HepG2 (cell line): ENCODE data around the gene PCSK7. TPM values are rescaled to one million over a fixed set of nuclear protein-coding genes. Genes with fewer than 3 reads are reported as not detected.
A peak's percentile ranks its signal among the peaks of the same experiment; 100 is the strongest.

Experiments used
- ATAC-seq: fragments of 200-7000 bp; cut with Tn5 transposase; 3 replicates; pipeline ENCODE4 v1.9.1; 2020; ENCODE audit warnings: mild to moderate bottlenecking, moderate library complexity
- BruUV-seq: library from RNA; stranded (reverse); fragments of 400-500 nt; replicated peaks from 2 replicates; lab custom pipeline; 2021; lab: Mats Ljungman, UMichigan
- CTCF ChIA-PET: fragments of 300-600 bp; formaldehyde crosslinking; extraction: SDS; loops from one replicate; lab custom pipeline; 2021; ENCODE audit warnings: low total read pairs, inconsistent platforms, low intra/inter-chr PET ratio; lab: Yijun Ruan, JAX
- POLR2A ChIA-PET: fragments of 350-600 bp; sonication (Branson Sonifier 250); formaldehyde crosslinking; loops from one replicate; lab custom pipeline; 2020; ENCODE audit warnings: antibody characterized with exemption, inconsistent platforms; lab: Yijun Ruan, JAX
- DNase-seq: peaks from one replicate; pipeline ENCODE4 v3.0.0-alpha.2; 2015; ENCODE audit warnings: low spot score
- FAIRE-seq: peaks from 3 replicates; lab custom pipeline; 2011; peaks lifted over from hg19 to GRCh38; lab: Jason Lieb, UNC
- H2AFZ ChIP-seq: one replicate; pipeline ENCODE4 v1.6.1; 2011; ENCODE audit warnings: low read length, inconsistent platforms
- H3K27ac ChIP-seq: fragments of 300-600 bp; 3 replicates; pipeline ENCODE4 v1.8.0; 2011; ENCODE audit warnings: mixed run types, mild to moderate bottlenecking, mixed read lengths, low read length, inconsistent platforms; ENCODE audit not compliant: insufficient read depth; ENCODE audit errors: extremely low read length
- H3K27me3 ChIP-seq, 2 experiments: fragments of 200-600 bp in 1 of 2; 2 replicates in 1 of 2; 3 replicates in 1 of 2; pipeline versions ENCODE4 v1.6.0 to v1.8.0; 2011; ENCODE audit warnings: low read length in 2 of 2, mild to moderate bottlenecking in 2 of 2, moderate library complexity in 2 of 2, inconsistent platforms in 1 of 2; ENCODE audit not compliant: insufficient read depth in 2 of 2, control insufficient read depth in 1 of 2
- H3K36me3 ChIP-seq, 2 experiments: fragments of 200-600 bp in 1 of 2; replicated peaks in 1 of 2; 2 replicates in 1 of 2; 3 replicates in 1 of 2; pipeline versions ENCODE4 v1.5.1 to v1.8.0; 2011; ENCODE audit warnings: low read length in 2 of 2, inconsistent platforms in 1 of 2; ENCODE audit not compliant: insufficient read depth in 2 of 2, control insufficient read depth in 1 of 2
- H3K4me1 ChIP-seq: 2 replicates; pipeline ENCODE4 v1.5.1; 2012; ENCODE audit warnings: low read length, inconsistent platforms; ENCODE audit not compliant: insufficient read depth
- H3K4me2 ChIP-seq: 2 replicates; pipeline ENCODE4 v1.6.0; 2011; ENCODE audit warnings: low read depth, low read length, inconsistent platforms
- H3K4me3 ChIP-seq, 3 experiments: fragments of 200-600 bp in 1 of 3; sonication (generic), shearing (Covaris generic) in 1 of 3; replicated peaks in 1 of 3; 2 replicates each; pipeline ENCODE4 v1.5.1; 2011 to 2016; ENCODE audit warnings: low read length in 3 of 3, inconsistent platforms in 2 of 3, low read depth in 2 of 3, mild to moderate bottlenecking in 2 of 3, control low read depth in 1 of 3, mixed read lengths in 1 of 3; ENCODE audit not compliant: insufficient read depth in 1 of 3
- H3K79me2 ChIP-seq: one replicate; pipeline ENCODE4 v1.6.1; 2011; ENCODE audit warnings: low read length, inconsistent platforms; ENCODE audit not compliant: insufficient read depth
- H3K9ac ChIP-seq: 2 replicates; pipeline ENCODE4 v1.6.0; 2011; ENCODE audit warnings: mild to moderate bottlenecking, low read depth, low read length, inconsistent platforms; ENCODE audit not compliant: insufficient read depth
- H3K9me3 ChIP-seq: 2 replicates; pipeline ENCODE4 v1.5.1; 2012; ENCODE audit warnings: mild to moderate bottlenecking, low read length
- H4K20me1 ChIP-seq: 2 replicates; pipeline ENCODE4 v1.6.0; 2011; ENCODE audit warnings: inconsistent platforms, mild to moderate bottlenecking, low read length, moderate library complexity; ENCODE audit not compliant: insufficient read depth
- AKAP8 ChIP-seq: sonication (generic); formaldehyde crosslinking; IDR thresholded peaks from 2 replicates; pipeline ENCODE4 v1.5.1; 2020; ENCODE audit warnings: mild to moderate bottlenecking, missing genetic modification reagents
- E2F1 ChIP-seq: sonication (generic); formaldehyde crosslinking; IDR thresholded peaks from 2 replicates; pipeline ENCODE4 v1.5.0; 2020; ENCODE audit warnings: missing genetic modification reagents
- ETV6 ChIP-seq: sonication (generic); formaldehyde crosslinking; conservative IDR thresholded peaks from 2 replicates; pipeline ENCODE4 v1.4.0; 2020; ENCODE audit warnings: missing genetic modification reagents
- GMEB1 ChIP-seq: sonication (generic); formaldehyde crosslinking; IDR thresholded peaks from 2 replicates; pipeline ENCODE4 v1.5.1; 2020; ENCODE audit warnings: missing genetic modification reagents, mild to moderate bottlenecking, borderline replicate concordance
- HNRNPLL ChIP-seq: fragments of 200-400 bp; formaldehyde crosslinking; IDR thresholded peaks from 2 replicates; pipeline ENCODE4 v1.6.1; 2017; ENCODE audit warnings: mild to moderate bottlenecking, low read depth, low read length; ENCODE audit not compliant: poor library complexity, severe bottlenecking
- HOXA3 ChIP-seq: sonication (generic); formaldehyde crosslinking; IDR thresholded peaks from 2 replicates; pipeline ENCODE4 v1.5.0; 2020; ENCODE audit warnings: missing genetic modification reagents
- MAFF ChIP-seq: IDR thresholded peaks from 2 replicates; pipeline ENCODE4 v1.6.1; 2011; ENCODE audit warnings: low read depth, low read length, improper control_type of control experiment
- SOX6 ChIP-seq, 2 experiments: fragments of 450-650 bp in 1 of 2; sonication (generic) in 1 of 2; formaldehyde crosslinking in 1 of 2; IDR thresholded peaks; 2 replicates each; pipeline versions ENCODE4 v1.4.0 to v1.6.1; 2017 to 2020; ENCODE audit warnings: antibody characterized with exemption in 1 of 2, mild to moderate bottlenecking in 1 of 2, missing genetic modification reagents in 1 of 2
- SPEN ChIP-seq: sonication (generic); formaldehyde crosslinking; IDR thresholded peaks from 2 replicates; pipeline ENCODE4 v1.5.1; 2020; ENCODE audit warnings: low read depth, mild to moderate bottlenecking, missing genetic modification reagents
- SRY ChIP-seq: sonication (generic); formaldehyde crosslinking; IDR thresholded peaks from 2 replicates; pipeline ENCODE4 v1.8.0; 2022; ENCODE audit warnings: mild to moderate bottlenecking, missing genetic modification reagents
- THAP8 ChIP-seq: sonication (generic); formaldehyde crosslinking; IDR thresholded peaks from 2 replicates; pipeline ENCODE4 v1.5.1; 2020; ENCODE audit warnings: missing genetic modification reagents, mild to moderate bottlenecking, borderline replicate concordance
- YY1 ChIP-seq: IDR thresholded peaks from 2 replicates; pipeline ENCODE4 v1.6.1; 2011; ENCODE audit warnings: low read length, low read depth, moderate library complexity, mild to moderate bottlenecking; ENCODE audit not compliant: insufficient read depth, insufficient replicate concordance
- ZBTB7B ChIP-seq: sonication (generic); formaldehyde crosslinking; IDR thresholded peaks from 2 replicates; pipeline ENCODE4 v1.4.0; 2020; ENCODE audit warnings: missing genetic modification reagents
- ZNF251 ChIP-seq: sonication (generic); formaldehyde crosslinking; IDR thresholded peaks from 2 replicates; pipeline ENCODE4 v1.9.0; 2021; ENCODE audit warnings: mild to moderate bottlenecking, missing genetic modification reagents
- ZNF343 ChIP-seq: sonication (generic); formaldehyde crosslinking; IDR thresholded peaks from 2 replicates; pipeline ENCODE4 v1.4.0; 2020; ENCODE audit warnings: mild to moderate bottlenecking, missing genetic modification reagents
- ZNF44 ChIP-seq: sonication (generic); formaldehyde crosslinking; IDR thresholded peaks from 2 replicates; pipeline ENCODE4 v1.5.1; 2020; ENCODE audit warnings: mild to moderate bottlenecking, missing genetic modification reagents
- ZNF543 ChIP-seq: sonication (generic); formaldehyde crosslinking; IDR thresholded peaks from 2 replicates; pipeline ENCODE4 v1.4.0; 2020; ENCODE audit warnings: mild to moderate bottlenecking, missing genetic modification reagents
- ZNF607 ChIP-seq: sonication (generic); formaldehyde crosslinking; IDR thresholded peaks from 2 replicates; pipeline ENCODE4 v1.5.1; 2020; ENCODE audit warnings: missing genetic modification reagents, mild to moderate bottlenecking, borderline replicate concordance
- ZNF660 ChIP-seq: sonication (generic); formaldehyde crosslinking; IDR thresholded peaks from 2 replicates; pipeline ENCODE4 v1.5.1; 2020; ENCODE audit warnings: mild to moderate bottlenecking, low read depth, missing genetic modification reagents, borderline replicate concordance
- ZNF879 ChIP-seq: sonication (generic); formaldehyde crosslinking; IDR thresholded peaks from 2 replicates; pipeline ENCODE4 v1.8.1; 2023; ENCODE audit warnings: missing genetic modification reagents
- WGBS: methylation state at CpG from one replicate; pipeline ENCODE4 v1.1.6; 2017; ENCODE audit warnings: low lambda C conversion rate; 5-methylcytosine and 5-hydroxymethylcytosine counted together
- in situ Hi-C: cut with HindIII; loops from 2 replicates; pipeline ENCODE4 v1.10.0; 2017; ENCODE audit warnings: low pct_unique_long_range_greater_than_20kb; ENCODE audit not compliant: extremely low pct_ligation_motif_present
- intact Hi-C: fragments of 100-400 bp; cut with micrococcal nuclease; formaldehyde crosslinking; loops from one replicate; pipeline ENCODE4 v1.10.0; 2022; ENCODE audit not compliant: unreplicated experiment
- polyA plus RNA-seq, 8 experiments: library from polyadenylated mRNA; depleted of rRNA in 3 of 8; stranded (reverse) in 7 of 8; unstranded in 1 of 8; fragments of >200 nt; fragmentation: Illumina TruSeq in 4 of 8; extraction: Trizol in 4 of 8; gene quantifications; 2 replicates each; pipeline versions ENCODE4 v1.2.1 to v1.2.3, GENCODE V29; 2011 to 2016; ENCODE audit warnings: low read depth in 4 of 8, missing spikeins in 1 of 8, mixed read lengths in 1 of 8; ENCODE audit not compliant: insufficient read depth in 1 of 8
- total RNA-seq, 5 experiments: library from RNA; depleted of rRNA; stranded (reverse); fragments of >200 nt; fragmentation: Illumina TruSeq; extraction: Trizol; gene quantifications; 2 replicates each; pipeline ENCODE4 v1.2.3, GENCODE V29; 2016; ENCODE audit warnings: low read depth in 1 of 5

Gene PCSK7
- total and polyA plus RNA-seq, 2 of the 13 experiments (the other 11 are each of a cell fraction or from before 2014, with no cell fraction given), result 13.4 to 13.8 TPM

- peak; percentile 83 for DNase-seq
- in situ Hi-C loops (no loop called here), intact Hi-C loops (no loop called here)
- H2AFZ ChIP-seq, result peak within 1 kb of the TSS; percentile 62
- no TSS peak for BruUV-seq
- peak; percentile 77 for FAIRE-seq
- H3K4me3 ChIP-seq, result peak within 1 kb of the TSS; percentile 82 to 97 (median 83)
- CTCF ChIA-PET, result no interaction called here
- ATAC-seq, result peak; percentile 90
- WGBS, result 9% methylated on average over 27 of the region's 51 CpGs
- H3K9me3 ChIP-seq, result no peaks in the 10 kb centered on the region
- peaks cover 38% of the 10 kb centered on the region for H3K4me1 ChIP-seq
- no peaks in the 10 kb centered on the region; a peak in 1 of 5 replicates for H3K27me3 ChIP-seq
- POLR2A ChIA-PET, result interaction anchor here (0.6 to 2.4 kb wide), 14 partner anchors 8 to 405 kb away, joined by 3 to 41 read pairs (median 5); partner anchors contain the start of genes APOA1, BUD13, CEP164 and PAFAH1B2
- H3K27ac ChIP-seq, result peak within 1 kb of the TSS; percentile 73
- peak within 1 kb of the TSS; percentile 79 for H3K9ac ChIP-seq
- H3K4me2 ChIP-seq, result peak within 1 kb of the TSS; percentile 90
- H4K20me1 ChIP-seq, result no peaks in the 10 kb centered on the region; the same call in 1 of the 2 replicates
- peaks cover 3 to 9% of the 10 kb centered on the region in 2 experiments; a peak in 4 of 5 replicates for H3K36me3 ChIP-seq
- peaks cover 6% of the 10 kb centered on the region for H3K79me2 ChIP-seq
- TF ChIP-seq HNRNPLL (no peak), YY1 (peak; percentile 47), ZNF879 (CRISPR knock-in tag) (no peak), THAP8 (CRISPR knock-in tag) (0 out of 2 replicates have a peak, but pooled peaks have one; percentile 54), GMEB1 (CRISPR knock-in tag) (peak; percentile 90), ZNF44 (CRISPR knock-in tag) (no peak), AKAP8 (CRISPR knock-in tag) (no peak), SPEN (CRISPR knock-in tag) (peak; percentile 56), ZNF607 (CRISPR knock-in tag) (no peak), ZNF543 (CRISPR knock-in tag) (no peak), ZNF660 (no peak), SRY (CRISPR knock-in tag) (peak; percentile 36; the same call in 1 of the 2 replicates), ZBTB7B (CRISPR knock-in tag) (peak; percentile 36; the same call in 1 of the 2 replicates), SOX6 (IDR thresholded peaks at IDR 0.05) (no peak), SOX6 (CRISPR knock-in tag; IDR thresholded peaks at IDR 0.05) (peak; percentile 30; the same call in 1 of the 2 replicates), ETV6 (CRISPR knock-in tag) (peak; percentile 61; the same call in 1 of the 2 replicates), MAFF (no peak), E2F1 (CRISPR knock-in tag) (0 out of 2 replicates have a peak, but pooled peaks have one; percentile 36), ZNF251 (CRISPR knock-in tag) (no peak), HOXA3 (CRISPR knock-in tag) (peak; percentile 60; the same call in 1 of the 2 replicates), ZNF343 (CRISPR knock-in tag) (0 out of 2 replicates have a peak, but pooled peaks have one; percentile 59)
These were observed 53.5 kb downstream of the PCSK7 start, which contains the start of gene SIDT2 for GRCh38 chr11:117178210-117179034. TSS of gene SIDT2 (plus strand) at chr11:117178743. CDS start at chr11:117179264, 521 bp downstream.
